HepG2 (cell line): ENCODE results near the gene GLT1D1. TPM values are rescaled to one million over a fixed set of nuclear protein-coding genes. Genes with fewer than 3 reads are reported as not detected.
A peak's percentile ranks its signal among the peaks of the same experiment; 100 is the strongest.

ENCODE experiments used
- CBX2 ChIP-seq, 2 experiments: fragments of 200-600 bp in 1 of 2; sonication (generic); formaldehyde crosslinking in 1 of 2; IDR thresholded peaks; 2 replicates each; pipeline versions ENCODE4 v1.7.0 to v1.8.1; 2018 to 2022; ENCODE audit warnings: low read depth in 2 of 2, low read length in 1 of 2, mild to moderate bottlenecking in 1 of 2, missing genetic modification reagents in 1 of 2
- CEBPZ ChIP-seq: IDR thresholded peaks from 2 replicates; pipeline ENCODE4 v1.6.1; 2012; ENCODE audit warnings: low read length, improper control_type of control experiment
- FOXA3 ChIP-seq: IDR thresholded peaks from 2 replicates; pipeline ENCODE4 v1.6.1; 2016; ENCODE audit warnings: missing genetic modification reagents, missing compliant biosample characterization
- IRF1 ChIP-seq: sonication (generic); formaldehyde crosslinking; IDR thresholded peaks from 2 replicates; pipeline ENCODE4 v1.4.0; 2020; ENCODE audit warnings: low read depth, mild to moderate bottlenecking, missing genetic modification reagents
- MLXIP ChIP-seq: sonication (generic); formaldehyde crosslinking; IDR thresholded peaks from 2 replicates; pipeline ENCODE4 v1.9.0; 2021; ENCODE audit warnings: missing genetic modification reagents, borderline replicate concordance
- SAFB2 ChIP-seq: sonication (generic); formaldehyde crosslinking; IDR thresholded peaks from 2 replicates; pipeline ENCODE4 v1.5.1; 2020; ENCODE audit warnings: missing genetic modification reagents, low read depth, mild to moderate bottlenecking, borderline replicate concordance
- SRY ChIP-seq: sonication (generic); formaldehyde crosslinking; IDR thresholded peaks from 2 replicates; pipeline ENCODE4 v1.8.0; 2022; ENCODE audit warnings: mild to moderate bottlenecking, missing genetic modification reagents
- ZFP36L2 ChIP-seq: sonication (generic); formaldehyde crosslinking; IDR thresholded peaks from 2 replicates; pipeline ENCODE4 v1.4.0; 2020; ENCODE audit warnings: missing genetic modification reagents
- ZNF12 ChIP-seq: sonication (generic); formaldehyde crosslinking; IDR thresholded peaks from 2 replicates; pipeline ENCODE4 v1.5.0; 2020; ENCODE audit warnings: missing genetic modification reagents
- ZNF552 ChIP-seq: sonication (generic); formaldehyde crosslinking; IDR thresholded peaks from 2 replicates; pipeline ENCODE4 v1.9.0; 2022; ENCODE audit warnings: missing genetic modification reagents, mild to moderate bottlenecking, borderline replicate concordance
- ZNF572 ChIP-seq: sonication (generic); formaldehyde crosslinking; IDR thresholded peaks from 2 replicates; pipeline ENCODE4 v1.5.1; 2020; ENCODE audit warnings: mild to moderate bottlenecking, missing genetic modification reagents
- ZNF597 ChIP-seq: sonication (generic); formaldehyde crosslinking; IDR thresholded peaks from 2 replicates; pipeline ENCODE4 v1.5.0; 2020; ENCODE audit warnings: missing genetic modification reagents
- ZNF713 ChIP-seq: sonication (generic); formaldehyde crosslinking; IDR thresholded peaks from 2 replicates; pipeline ENCODE4 v1.4.0; 2020; ENCODE audit warnings: mild to moderate bottlenecking, missing genetic modification reagents
- polyA plus RNA-seq, 8 experiments: library from polyadenylated mRNA; depleted of rRNA in 3 of 8; stranded (reverse) in 7 of 8; unstranded in 1 of 8; fragments of >200 nt; fragmentation: Illumina TruSeq in 4 of 8; extraction: Trizol in 4 of 8; gene quantifications; 2 replicates each; pipeline versions ENCODE4 v1.2.1 to v1.2.3, GENCODE V29; 2011 to 2016; ENCODE audit warnings: low read depth in 4 of 8, missing spikeins in 1 of 8, mixed read lengths in 1 of 8; ENCODE audit not compliant: insufficient read depth in 1 of 8
- total RNA-seq, 5 experiments: library from RNA; depleted of rRNA; stranded (reverse); fragments of >200 nt; fragmentation: Illumina TruSeq; extraction: Trizol; gene quantifications; 2 replicates each; pipeline ENCODE4 v1.2.3, GENCODE V29; 2016; ENCODE audit warnings: low read depth in 1 of 5
- TF ChIP-seq, protein P1 (sequence below): sonication (generic); formaldehyde crosslinking; IDR thresholded peaks from 2 replicates; pipeline ENCODE4 v1.8.0; 2022; ENCODE audit warnings: low read depth, missing genetic modification reagents
- TF ChIP-seq, protein P2 (sequence below): sonication (generic); formaldehyde crosslinking; IDR thresholded peaks from 2 replicates; pipeline ENCODE4 v1.4.0; 2020; ENCODE audit warnings: mild to moderate bottlenecking, missing genetic modification reagents

Gene GLT1D1
- total and polyA plus RNA-seq, 2 of the 13 experiments (the other 11 are each of a cell fraction or from before 2014, with no cell fraction given) = 0.09 to 0.17 TPM

- TF ChIP-seq CEBPZ = no peak
- TF ChIP-seq, protein P1, sequence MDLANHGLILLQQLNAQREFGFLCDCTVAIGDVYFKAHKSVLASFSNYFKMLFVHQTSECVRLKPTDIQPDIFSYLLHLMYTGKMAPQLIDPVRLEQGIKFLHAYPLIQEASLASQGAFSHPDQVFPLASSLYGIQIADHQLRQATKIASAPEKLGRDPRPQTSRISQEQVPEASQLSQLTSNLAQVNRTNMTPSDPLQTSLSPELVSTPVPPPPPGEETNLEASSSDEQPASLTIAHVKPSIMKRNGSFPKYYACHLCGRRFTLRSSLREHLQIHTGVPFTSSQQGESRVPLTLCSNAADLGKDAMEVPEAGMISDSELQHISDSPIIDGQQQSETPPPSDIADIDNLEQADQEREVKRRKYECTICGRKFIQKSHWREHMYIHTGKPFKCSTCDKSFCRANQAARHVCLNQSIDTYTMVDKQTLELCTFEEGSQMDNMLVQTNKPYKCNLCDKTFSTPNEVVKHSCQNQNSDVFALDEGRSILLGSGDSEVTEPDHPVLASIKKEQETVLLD (CRISPR knock-in tag) = no peak
- TF ChIP-seq ZNF572 = no peak
- TF ChIP-seq SAFB2 = no peak
- peak; percentile 16; the same call in 1 of the 2 replicates for TF ChIP-seq FOXA3 (CRISPR knock-in tag)
- TF ChIP-seq ZNF597 (CRISPR knock-in tag) = no peak
- no peak for TF ChIP-seq ZFP36L2 (CRISPR knock-in tag)
- TF ChIP-seq ZNF12 = no peak; the same call in 1 of the 2 replicates
- no peak for TF ChIP-seq IRF1 (CRISPR knock-in tag)
- TF ChIP-seq SRY (CRISPR knock-in tag) = peak; percentile 40; the same call in 1 of the 2 replicates
- TF ChIP-seq, protein P2, sequence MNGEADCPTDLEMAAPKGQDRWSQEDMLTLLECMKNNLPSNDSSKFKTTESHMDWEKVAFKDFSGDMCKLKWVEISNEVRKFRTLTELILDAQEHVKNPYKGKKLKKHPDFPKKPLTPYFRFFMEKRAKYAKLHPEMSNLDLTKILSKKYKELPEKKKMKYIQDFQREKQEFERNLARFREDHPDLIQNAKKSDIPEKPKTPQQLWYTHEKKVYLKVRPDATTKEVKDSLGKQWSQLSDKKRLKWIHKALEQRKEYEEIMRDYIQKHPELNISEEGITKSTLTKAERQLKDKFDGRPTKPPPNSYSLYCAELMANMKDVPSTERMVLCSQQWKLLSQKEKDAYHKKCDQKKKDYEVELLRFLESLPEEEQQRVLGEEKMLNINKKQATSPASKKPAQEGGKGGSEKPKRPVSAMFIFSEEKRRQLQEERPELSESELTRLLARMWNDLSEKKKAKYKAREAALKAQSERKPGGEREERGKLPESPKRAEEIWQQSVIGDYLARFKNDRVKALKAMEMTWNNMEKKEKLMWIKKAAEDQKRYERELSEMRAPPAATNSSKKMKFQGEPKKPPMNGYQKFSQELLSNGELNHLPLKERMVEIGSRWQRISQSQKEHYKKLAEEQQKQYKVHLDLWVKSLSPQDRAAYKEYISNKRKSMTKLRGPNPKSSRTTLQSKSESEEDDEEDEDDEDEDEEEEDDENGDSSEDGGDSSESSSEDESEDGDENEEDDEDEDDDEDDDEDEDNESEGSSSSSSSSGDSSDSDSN (CRISPR knock-in tag) = peak; percentile 61
- no peak for TF ChIP-seq ZNF552 (CRISPR knock-in tag)
- no peak for TF ChIP-seq ZNF713 (CRISPR knock-in tag)
- no peak for TF ChIP-seq MLXIP
- no peak for TF ChIP-seq CBX2 (IDR thresholded peaks at IDR 0.05; ENCODE audit: low read depth, low read length)
- no peak for TF ChIP-seq CBX2 (CRISPR knock-in tag; IDR thresholded peaks at IDR 0.05; ENCODE audit: low read depth)
These were observed 29.1 kb upstream of the GLT1D1 start, which contains the start of gene SLC15A4 (continued) for GRCh38 chr12:128823916-128824839.
